ENCODE results near the gene ME1.

DNA sequence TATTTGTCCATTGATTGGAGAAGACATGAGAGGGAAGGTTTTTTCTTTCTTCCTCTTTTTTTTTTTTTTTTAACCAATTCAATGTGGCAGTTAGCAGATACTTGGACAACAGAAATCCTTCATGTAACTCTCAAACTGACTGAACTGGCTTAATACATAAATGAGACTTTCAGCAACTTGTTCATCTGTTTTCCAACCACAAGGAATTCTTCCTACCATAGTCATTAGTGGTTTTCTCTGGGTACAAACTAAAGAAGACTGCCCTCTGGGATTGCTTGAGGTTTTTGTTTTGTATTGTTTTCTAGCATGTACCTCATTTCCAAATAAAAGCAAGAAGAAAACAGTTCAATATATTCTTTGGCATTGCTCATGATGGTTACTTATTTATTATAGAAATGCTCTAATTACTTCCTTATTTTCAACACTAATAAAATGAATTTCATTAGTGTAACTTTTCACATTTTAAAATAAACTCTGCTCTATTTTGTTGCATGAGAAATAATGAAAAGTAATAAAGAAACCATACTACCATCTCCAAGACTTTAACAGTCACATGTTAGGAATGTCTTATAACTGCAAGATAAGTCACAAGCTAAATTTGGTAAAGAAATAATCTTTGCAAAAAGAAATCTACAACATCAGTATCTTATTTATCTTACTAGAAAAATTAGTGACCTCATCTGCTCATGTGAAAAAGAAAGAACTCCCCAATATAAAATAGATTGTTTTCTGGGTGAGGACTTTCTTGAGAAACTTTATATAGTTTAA lies 52.0 kb downstream of the ME1 start:
- no peak for TF ChIP-seq CTCF (IDR thresholded peaks at IDR 0.05; ENCODE audit: extremely low read depth in 1 of 2, insufficient read depth in 1 of 2, low read depth in 1 of 2, low read length in 2 of 2)
- TF ChIP-seq EZH2 (IDR thresholded peaks at IDR 0.05; ENCODE audit: borderline replicate concordance, low read depth, low read length, severe bottlenecking), result no peak
- TF ChIP-seq POLR2A (IDR thresholded peaks at IDR 0.05; ENCODE audit: low read depth, low read length), result no peak
- no peak for TF ChIP-seq POLR2AphosphoS5 (IDR thresholded peaks at IDR 0.05; ENCODE audit: insufficient read depth, low read depth, low read length)
- TF ChIP-seq MAX (IDR thresholded peaks at IDR 0.05; ENCODE audit: insufficient read depth, insufficient read length), result no peak
- no peak for TF ChIP-seq JUN (IDR thresholded peaks at IDR 0.05; ENCODE audit: borderline replicate concordance, insufficient read depth, insufficient read length, low read depth)
- TF ChIP-seq MYC (IDR thresholded peaks at IDR 0.05; ENCODE audit: low read depth, low read length), result no peak
- no peak for TF ChIP-seq GATA2 (IDR thresholded peaks at IDR 0.05; ENCODE audit: insufficient read depth, insufficient read length, low read depth, low read length)

Measured in endothelial cell of umbilical vein (primary cell).